ENCODE results near the gene KLHL8.
"Not testable (repeated sequence)": the region's sequence is repeated elsewhere in the genome, so short reads cannot be mapped to it uniquely, and the experiment has no call there.

Gene KLHL8

DNA sequence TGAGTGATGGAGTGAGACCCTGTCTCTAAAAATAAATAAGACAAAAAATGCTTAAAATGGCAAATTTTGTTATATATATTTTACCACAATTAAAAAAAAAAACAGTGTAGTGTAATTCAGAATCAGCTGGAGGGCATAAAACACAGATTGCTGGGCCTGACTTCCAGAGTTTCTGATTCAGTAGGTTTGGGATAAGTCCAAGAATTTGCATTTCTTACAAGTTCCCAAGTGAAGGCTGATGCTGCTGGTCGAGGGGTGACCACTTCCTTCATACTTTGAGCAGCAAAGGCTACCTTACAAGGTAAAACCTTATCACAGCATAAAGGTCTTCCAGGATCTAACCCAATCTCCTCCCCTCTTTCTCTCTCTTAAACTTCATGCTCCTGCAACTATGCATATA is 40.7 kb downstream of the KLHL8 start:
- DNase-seq (ENCODE audit: low read depth in 2 of 2), result no peak

DNA sequence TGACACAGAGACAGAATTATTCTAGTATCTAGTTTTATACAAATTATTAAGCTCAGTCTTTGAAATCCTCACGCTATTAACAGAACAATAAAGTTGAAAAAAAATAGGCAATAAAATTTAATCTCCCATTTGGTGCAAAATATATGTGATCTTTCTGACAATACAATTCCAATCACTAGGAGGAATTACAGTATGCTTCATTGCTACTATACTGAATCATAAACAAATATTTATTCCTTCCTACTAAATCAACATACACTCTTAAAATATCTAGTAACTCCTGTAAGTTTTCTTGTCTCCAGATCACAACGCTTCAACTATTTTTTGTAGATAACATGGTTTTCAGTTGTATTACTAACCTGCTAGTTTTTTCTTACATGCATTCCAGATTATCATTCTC is 45.7 kb downstream of the KLHL8 start:
- DNase-seq (ENCODE audit: low read depth in 2 of 2), result no peak

DNA sequence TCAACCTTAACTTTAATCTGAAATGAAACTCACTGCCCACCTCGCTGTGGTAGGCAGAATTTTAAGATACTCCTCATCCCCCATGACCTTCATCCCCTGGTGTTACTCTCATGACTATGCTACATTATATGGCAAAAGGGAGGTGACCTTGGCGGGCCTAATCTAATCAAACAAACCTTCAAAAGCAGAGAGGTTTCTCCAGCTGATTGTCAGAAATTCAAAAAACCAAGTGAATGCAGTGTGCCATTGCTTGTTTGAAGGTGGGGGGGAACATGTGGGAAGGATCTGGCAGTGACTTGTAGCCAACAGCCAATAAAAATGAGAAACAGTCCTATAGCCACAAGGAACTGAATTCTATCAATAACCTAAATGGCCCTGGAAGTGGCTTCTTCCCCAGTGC is 48.5 kb downstream of the KLHL8 start:
- DNase-seq (ENCODE audit: low read depth in 2 of 2), result no peak

DNA sequence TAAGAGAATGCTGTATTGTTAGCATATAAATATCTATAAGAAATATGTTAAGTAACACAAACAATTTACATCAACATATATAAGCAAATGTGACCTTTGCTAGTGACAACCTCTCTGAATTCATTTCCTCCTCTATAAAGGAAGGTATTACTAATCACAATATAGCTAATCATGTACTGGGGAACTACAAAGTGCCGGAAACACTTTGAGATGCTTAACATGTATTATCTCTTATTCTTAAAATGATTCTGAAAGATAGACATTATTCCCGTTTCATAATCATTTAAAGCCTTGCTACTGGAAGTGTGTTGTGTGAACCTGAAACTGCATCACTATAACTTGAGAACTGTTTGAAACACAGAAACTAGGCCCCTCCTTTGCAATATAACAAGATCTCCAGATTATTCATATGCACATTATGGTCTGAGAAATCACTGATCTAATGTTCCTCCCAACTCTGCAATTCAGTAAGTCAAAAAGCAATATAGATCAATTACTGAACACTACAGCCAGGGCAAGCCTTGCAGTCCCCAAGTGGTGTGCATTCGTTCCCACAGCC is 54.0 kb downstream of the KLHL8 start:
- no peak for DNase-seq (ENCODE audit: low read depth in 2 of 2)

DNA sequence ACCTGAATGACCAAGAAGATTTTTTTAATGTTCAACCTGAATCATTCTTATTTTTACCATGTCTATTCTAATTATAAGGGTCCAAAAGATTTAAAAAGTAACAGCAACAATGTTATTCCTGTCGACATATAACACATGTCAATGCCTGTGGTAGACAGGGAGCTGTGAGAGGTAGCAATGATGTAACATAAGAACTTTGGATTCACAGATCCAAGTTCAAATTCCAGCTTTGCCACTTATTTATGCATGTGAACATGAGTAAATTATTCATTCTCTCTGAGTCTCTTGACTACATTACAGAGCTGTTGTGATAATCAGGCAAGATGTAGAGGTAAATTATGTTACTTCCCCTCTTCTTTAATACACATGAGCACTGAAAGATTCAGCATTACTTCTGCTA is 54.5 kb downstream of the KLHL8 start:
- no peak for DNase-seq (ENCODE audit: low read depth in 2 of 2)

DNA sequence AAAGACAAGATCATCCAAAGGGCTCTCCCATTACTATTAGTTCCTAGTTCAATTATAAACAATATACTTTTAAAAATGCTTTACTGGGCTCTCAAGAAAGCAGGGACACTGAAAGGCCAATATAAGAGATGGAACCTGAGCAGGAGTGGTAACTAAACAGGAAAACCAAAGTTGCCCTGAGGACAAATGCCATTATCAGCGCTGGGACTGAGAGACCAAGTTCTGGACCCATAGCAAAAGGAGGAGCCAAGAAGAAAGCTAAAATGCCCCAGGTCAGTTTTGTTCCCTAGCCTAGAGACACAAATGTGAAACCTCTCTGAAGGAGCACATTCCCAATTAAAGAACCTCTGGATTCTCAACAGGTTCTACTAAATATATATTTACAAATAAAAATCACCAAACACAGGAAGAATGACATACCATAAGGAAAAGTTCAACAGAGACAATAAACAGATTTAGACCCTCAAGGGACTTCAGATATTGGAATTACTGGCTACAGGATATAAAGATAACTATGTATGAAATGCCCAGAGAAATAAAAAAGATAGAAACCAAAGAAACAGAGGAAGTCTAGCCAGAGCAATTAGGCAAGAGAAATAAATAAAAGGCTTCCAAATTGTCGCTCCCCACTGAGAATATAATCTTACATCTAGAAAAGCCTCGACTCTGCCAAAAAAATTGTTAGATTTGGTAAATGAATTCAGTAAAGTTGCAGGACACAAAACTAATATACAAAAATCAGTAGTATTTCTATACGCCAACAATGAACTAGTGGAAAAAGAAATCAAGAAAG is 67.1 kb downstream of the KLHL8 start:
- DNase-seq (ENCODE audit: low read depth in 2 of 2), result no peak

DNA sequence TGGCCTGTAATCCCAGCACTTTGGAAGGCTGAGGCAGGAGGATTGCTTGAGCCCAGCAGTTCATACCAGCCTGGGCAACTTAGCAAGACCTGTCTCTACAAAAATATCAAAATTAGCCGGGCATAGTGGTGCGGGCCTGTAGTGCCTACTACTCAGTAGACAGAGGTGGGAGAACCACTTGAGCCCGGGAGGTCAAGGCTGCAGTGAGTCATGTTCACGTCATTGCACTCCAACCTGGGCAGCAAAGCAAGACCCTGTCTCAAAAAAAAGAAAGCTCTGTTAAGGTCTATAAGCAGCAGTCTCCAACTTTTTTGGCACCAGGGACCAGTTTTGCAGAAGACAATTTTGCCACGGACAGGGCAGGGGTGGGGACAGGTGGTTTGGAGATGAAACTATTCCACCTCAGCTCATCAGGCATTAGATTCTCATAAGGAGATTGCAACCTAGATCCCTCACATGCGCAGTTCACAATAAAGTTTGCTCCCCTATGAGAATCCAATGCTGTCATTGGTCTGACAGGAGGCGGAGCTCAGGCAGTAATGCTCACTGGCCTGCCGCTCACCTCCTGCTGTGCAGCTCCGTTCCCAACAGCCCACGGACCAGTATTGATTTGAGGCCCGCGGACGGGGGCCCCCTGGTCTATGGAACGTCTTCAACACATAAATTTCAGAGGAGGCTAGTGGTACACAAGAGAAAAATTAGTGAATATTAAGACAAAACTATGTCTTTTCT is 67.9 kb downstream of the KLHL8 start:
- no peak for DNase-seq (ENCODE audit: low read depth in 2 of 2)

DNA sequence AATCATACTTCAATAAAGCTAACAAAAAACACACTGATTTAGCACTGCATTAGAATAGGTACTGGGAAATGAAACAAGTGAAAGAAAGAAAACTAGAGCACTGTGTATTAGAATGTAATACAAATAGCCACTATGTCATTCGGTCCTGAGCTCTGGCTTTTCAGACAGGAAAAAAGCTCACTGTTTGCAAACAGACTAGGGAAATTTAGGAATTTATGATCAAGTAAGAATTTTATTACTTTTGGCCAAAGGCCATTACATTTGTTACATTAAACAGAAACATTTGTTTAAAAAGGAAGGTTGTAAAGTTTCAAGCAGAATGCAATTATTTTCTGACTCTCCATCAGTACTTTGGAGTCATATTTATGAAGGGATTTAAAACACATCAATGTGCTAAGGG is 68.7 kb downstream of the KLHL8 start:
- no peak for DNase-seq (ENCODE audit: low read depth in 2 of 2)

DNA sequence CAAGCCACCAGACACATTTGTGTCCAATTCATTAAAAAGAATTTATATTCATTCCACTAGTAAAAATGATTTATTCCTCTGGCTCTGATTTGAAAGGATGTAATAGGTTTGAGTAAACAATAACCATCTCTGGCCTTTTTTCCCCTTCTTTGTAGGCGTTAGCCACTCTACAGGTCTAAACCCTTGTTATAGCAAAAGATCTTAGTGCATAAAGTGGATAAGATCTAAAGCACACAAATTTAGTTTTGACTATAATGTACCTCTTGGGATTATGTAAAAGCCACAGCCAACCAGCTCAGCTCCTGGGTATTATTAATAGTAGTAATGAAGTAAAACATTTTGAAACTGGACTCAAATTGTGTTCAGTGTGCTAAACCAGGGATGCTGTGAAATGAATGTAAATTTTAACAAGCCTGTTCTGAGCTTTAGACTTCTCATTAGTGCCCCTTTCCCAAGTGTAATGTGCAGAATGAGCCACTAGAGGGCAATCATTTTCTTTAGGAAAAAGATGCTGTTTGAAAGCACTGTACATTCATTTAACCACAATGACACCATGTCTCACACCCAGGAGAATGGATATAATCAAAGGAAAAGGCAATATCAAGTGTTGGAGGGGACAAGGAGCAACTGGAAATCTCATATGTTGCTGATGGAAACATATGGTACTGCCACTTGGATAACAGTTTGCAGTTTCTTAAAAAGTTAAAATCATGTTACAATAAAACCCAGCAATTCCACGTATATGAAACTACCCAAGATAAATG is 69.7 kb downstream of the KLHL8 start:
- DNase-seq (ENCODE audit: low read depth in 2 of 2), result peak; percentile 1 to 14

DNA sequence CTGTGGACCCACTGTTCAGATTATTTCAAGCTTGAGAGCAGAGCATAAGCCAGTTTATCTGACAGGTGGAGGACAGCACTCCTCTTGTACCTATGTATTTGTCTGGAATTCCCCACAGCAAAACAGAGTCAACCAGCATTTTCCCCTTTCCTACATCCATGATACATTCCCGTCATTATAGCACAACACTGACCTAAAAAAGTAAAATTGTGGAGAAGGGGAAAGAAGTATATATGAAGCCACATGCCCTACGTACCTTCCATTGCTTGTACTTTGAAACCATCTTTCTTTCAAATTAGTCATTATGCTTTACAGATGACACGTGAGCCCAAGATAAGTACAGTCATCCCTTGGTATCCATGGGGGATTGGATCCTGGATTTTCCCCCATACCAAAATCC is 73.3 kb downstream of the KLHL8 start:
- DNase-seq (ENCODE audit: low read depth in 2 of 2), result no peak

DNA sequence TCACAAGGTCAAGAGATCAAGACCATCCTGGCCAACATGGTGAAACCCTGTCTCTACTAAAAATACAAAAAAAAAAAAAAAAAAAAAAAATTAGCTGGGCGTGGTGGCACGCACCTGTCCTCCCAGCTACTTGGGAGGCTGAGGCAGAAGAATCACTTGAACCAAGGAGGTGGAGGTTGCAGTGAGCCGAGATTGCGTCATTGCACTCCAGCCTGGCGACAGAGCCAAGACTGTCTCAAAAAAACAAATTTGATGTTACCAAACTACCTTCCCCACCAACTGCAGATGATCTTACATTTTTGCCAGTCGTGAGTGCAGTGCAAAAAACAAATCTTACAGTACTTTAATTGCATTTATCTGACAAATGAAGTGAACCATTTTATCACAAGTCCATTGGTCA is 74.5 kb downstream of the KLHL8 start:
- not testable (repeated sequence) for DNase-seq (ENCODE audit: low read depth in 2 of 2)

DNA sequence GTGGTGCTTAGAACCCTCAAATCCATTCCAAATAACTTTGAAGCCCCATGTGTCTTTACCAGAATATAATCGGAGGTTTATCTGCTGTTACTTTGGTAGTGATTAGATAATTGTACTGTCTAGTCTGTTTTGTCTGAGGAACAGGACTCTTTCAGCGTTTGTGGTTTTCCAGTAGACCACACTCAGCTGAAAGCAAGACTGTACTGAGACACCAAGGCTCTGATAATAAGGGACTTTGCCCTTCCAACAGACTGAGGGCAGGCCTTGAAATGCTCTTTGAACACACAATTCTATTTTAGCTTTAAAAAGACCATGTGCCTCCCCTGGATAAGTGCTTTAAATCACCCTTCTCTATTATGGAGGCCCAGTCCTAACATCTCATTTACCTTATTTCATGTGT is 76.1 kb downstream of the KLHL8 start:
- DNase-seq (ENCODE audit: low read depth in 2 of 2), result no peak

DNA sequence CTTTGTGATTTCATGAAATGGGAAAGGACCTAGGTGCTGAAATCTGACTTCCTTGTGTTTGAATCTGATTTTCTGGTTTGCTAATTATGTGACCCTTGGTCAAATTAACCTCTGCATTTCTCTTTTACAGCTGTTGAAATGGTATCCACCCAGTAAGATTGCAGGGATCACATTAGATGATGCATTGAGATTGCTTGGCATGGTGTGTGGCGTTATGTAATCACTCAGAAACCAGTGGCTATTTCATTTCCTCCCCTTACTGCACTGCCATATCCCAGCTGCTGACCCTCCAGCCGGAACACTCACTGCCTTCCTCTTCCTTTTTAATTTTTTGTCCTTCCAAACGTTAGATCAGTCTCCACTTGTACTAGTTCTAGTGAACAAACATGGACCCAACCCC is 79.0 kb downstream of the KLHL8 start:
- no peak for DNase-seq (ENCODE audit: low read depth in 2 of 2)

DNA sequence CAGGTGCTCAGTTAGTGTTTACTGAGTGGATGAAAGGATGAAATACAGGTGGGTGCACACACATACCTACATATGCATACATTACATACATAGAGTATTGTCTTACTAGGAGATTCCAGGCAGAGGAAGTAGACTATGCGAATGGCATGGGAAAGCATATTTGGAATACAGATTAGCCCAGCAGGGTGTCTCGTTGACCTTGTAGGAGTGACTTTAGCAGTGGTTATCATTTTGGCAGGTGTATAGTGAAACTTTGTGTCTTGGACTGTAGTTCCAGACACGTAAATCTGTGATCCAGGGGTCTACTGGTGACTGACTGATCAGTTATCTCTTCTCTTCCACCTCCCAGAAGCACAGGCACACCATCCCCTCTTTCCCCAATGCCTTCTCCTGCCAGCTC is 86.3 kb downstream of the KLHL8 start:
- no peak for DNase-seq (ENCODE audit: low read depth in 2 of 2)

DNA sequence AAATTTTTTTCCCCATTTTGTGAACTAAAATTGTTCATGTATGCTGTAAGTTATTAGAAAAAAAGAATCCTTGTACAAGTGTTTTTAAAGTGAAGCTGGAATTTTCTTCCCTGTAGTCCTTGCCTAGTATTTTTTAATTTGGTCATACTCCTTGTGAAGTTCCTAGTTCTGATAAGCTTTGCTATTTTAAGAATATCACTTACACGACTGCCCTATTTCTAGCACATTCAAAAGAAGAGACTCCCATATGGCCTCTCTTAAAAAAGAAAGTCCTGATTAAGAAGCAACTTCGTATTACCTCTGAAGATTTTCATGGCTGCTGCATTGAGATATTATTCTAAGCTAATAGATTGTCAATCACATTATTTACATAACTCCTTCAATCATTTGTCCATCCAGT is 87.2 kb downstream of the KLHL8 start:
- no peak for DNase-seq (ENCODE audit: low read depth in 2 of 2)

DNA sequence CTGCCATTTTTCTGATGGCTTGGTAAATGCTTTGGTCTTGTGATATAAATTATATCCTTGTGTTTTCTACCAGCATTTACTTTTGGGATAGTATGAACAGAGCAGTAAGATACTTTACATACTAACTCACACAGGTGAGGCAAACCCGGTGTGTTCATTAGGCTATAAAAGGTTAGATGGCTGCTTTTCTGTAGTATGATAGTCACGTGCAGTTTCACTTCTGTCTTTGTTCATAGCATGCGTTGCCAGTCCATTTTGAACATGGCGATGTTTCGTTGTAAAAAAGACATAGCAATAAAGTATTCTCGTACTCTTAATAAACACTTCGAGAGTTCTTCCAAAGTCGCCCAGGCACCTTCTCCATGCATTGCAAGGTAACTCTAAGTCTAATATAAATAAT is 88.4 kb downstream of the KLHL8 start:
- DNase-seq (ENCODE audit: low read depth in 2 of 2), result no peak

DNA sequence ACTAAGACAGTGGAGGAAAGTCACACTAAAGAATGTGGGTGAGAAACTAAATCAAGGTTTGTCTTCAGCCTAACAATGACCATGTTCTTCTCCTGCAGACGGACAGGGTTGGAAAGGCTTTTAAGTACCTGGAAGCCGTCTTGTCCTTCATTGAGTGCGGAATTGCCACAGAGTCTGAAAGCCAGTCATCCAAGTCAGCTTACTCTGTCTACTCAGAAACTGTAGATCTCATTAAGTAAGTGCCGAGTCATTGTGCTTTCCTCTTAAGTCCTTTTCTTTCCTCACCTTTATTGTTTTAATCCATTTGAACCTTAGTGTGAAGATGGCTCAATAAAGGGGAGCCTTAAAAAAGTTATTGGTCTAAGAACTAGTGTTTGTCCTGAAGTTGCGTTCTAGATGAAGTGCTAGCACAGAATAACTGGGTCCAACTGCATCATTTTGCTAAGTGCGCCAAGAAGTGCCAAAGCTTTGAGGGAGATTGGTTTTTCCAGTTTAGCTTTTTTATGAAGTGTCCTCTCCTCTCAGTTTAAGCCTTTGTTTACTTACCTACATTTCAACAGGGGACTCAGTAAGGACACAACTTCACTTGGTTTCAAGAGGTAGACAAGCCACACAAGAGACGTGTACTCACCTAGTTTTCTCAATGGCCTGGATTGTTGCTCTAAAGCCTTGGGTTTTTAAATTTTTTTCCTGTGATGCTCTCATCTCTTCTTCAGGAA is 89.3 kb downstream of the KLHL8 start:
- no peak for DNase-seq (ENCODE audit: low read depth in 2 of 2)

DNA sequence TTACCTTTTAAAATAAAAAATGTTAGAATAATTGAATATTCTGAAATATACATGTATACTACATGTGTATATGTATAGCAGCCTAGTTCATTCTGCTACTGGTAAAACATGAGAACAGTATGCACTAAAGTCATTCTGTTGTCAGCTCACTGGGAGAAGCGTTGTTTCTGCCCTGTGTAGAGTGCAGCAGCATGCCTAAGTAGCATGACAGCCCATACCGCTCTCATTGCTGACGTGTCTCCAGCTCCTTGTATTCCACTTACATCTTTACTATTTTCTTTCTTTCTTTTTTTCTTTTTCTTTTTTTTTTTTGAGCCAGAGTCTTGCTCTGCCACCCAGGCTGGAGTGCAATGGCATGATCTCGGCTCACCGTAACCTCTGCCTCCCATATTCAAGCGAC is 90.7 kb downstream of the KLHL8 start:
- no peak for DNase-seq (ENCODE audit: low read depth in 2 of 2)

DNA sequence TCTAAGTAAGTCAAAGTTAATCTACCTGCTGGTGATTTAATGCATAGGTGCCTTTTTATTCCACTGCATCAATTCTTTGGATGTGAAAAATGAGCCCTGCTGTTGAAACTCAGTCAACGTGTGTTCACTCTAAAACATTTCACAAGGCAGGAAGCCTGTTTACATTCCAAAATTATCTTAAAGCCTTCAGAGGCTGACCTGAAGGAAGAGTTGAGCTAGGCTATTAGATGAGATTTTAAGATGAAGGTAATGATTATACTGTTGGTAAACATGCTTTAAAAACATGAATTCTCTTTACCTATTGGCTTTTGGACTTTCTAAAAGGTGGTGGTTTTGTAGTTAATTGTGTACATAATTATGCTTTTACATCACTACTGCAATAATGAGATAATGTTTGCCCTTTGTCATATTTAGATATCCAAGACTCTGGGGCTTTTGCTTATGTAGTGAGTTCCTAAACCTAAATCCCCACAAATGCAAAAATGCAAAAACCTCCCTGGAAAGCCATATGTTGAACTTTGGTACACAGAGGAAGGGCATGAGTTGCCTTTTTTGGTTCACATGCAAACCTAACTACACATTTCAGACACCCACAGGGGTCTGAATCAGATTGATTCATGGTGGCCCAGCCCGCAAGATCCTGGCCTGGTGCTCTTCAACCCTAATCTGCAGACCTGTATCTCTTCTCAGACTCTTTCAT is 92.3 kb downstream of the KLHL8 start:
- DNase-seq (ENCODE audit: low read depth in 2 of 2), result no peak

DNA sequence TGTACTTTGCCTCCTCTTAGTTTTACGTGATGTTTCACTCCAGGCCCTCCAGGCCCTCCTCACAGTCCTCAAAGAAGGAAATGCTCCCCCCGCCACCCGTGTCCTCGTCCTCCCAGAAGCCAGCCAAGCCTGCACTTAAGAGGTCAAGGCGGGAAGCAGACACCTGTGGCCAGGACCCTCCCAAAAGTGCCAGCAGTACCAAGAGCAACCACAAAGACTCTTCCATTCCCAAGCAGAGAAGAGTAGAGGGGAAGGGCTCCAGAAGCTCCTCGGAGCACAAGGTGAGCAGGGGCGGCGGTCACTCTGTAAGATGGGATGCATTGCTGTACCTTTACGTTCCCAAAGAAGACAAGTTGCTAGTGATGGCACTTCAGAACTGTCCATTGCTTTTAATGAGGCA is 94.4 kb downstream of the KLHL8 start:
- DNase-seq (ENCODE audit: low read depth in 2 of 2), result no peak

DNA sequence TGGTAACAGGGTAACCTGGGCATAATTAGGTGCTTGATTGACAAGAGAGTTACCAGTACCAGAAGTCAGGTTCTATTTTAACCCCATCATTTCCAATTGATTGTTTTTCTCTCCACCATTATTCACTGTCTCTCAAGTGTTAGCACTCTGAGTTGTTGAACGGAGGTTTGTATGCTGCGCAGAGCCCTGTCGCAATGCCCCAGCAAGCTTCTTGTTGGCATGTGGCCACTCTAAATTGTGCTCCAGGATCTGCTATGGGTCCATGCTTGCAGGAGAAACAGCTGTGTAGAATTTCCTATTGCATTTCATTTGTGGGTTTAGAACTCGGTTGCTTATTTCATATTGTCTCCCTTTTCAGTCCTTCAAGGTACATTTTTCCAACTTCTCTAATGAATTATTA is 98.2 kb downstream of the KLHL8 start:
- DNase-seq (ENCODE audit: low read depth in 2 of 2), result no peak

Data from stimulated activated CD8-positive, alpha-beta memory T cell treated with anti-CD3 and anti-CD28 coated beads, Interleukin-7, amount 100 ng/mL, for 1 hour (primary cell).